IMR-90 (cell line): ENCODE data around the gene ENHO. TPM values are rescaled to one million over a fixed set of nuclear protein-coding genes. Genes with fewer than 3 reads are reported as not detected.

ENCODE experiments used
- ATAC-seq: fragments of 200-7000 bp; cut with Tn5 transposase; 2 replicates; pipeline ENCODE4 v1.9.1; 2020; ENCODE audit warnings: low read depth, mild to moderate bottlenecking, moderate library complexity
- BruUV-seq: library from RNA; stranded (reverse); fragments of 400-500 nt; replicated peaks from 2 replicates; lab custom pipeline; 2021; lab: Mats Ljungman, UMichigan
- CTCF ChIA-PET: fragments of 300-600 bp; formaldehyde crosslinking; extraction: SDS; loops from one replicate; lab custom pipeline; 2021; ENCODE audit warnings: antibody characterized with exemption; lab: Yijun Ruan, JAX
- POLR2A ChIA-PET: fragments of 300-600 bp; sonication (Branson Sonifier 250); formaldehyde crosslinking; loops from one replicate; lab custom pipeline; 2022; ENCODE audit warnings: antibody characterized with exemption; ENCODE audit not compliant: unreplicated experiment; lab: Charles Lee
- DNase-seq: peaks from one replicate; pipeline ENCODE4 v3.0.0; 2013
- H2AFZ ChIP-seq: replicated peaks from 2 replicates; pipeline ENCODE3; 2013; ENCODE audit warnings: low read length, mild to moderate bottlenecking; ENCODE audit not compliant: poor library complexity
- H2AK5ac ChIP-seq: 2 replicates; pipeline ENCODE4 v1.6.1; 2013; ENCODE audit warnings: low read depth, low read length, inconsistent platforms
- H2AK9ac ChIP-seq: replicated peaks from 2 replicates; pipeline ENCODE3; 2013; ENCODE audit warnings: mild to moderate bottlenecking, low read depth, low read length, moderate library complexity; ENCODE audit not compliant: poor library complexity
- H2BK120ac ChIP-seq: 2 replicates; pipeline ENCODE4 v1.6.1; 2013; ENCODE audit warnings: low read depth, low read length, inconsistent platforms
- H2BK15ac ChIP-seq: 3 replicates; pipeline ENCODE4 v1.6.1; 2013; ENCODE audit warnings: low read depth, low read length, inconsistent platforms
- H2BK20ac ChIP-seq: 2 replicates; pipeline ENCODE4 v1.6.1; 2013; ENCODE audit warnings: low read depth, mild to moderate bottlenecking, inconsistent platforms, low read length, moderate library complexity
- H2BK5ac ChIP-seq: 2 replicates; pipeline ENCODE4 v1.6.1; 2013; ENCODE audit warnings: mild to moderate bottlenecking, low read depth, low read length, inconsistent platforms; ENCODE audit not compliant: poor library complexity, severe bottlenecking
- H3K14ac ChIP-seq: replicated peaks from 2 replicates; pipeline ENCODE4 v1.6.1; 2013; ENCODE audit warnings: low read depth, low read length, inconsistent platforms
- H3K18ac ChIP-seq: 2 replicates; pipeline ENCODE4 v1.6.1; 2013; ENCODE audit warnings: low read depth, low read length, control low read depth
- H3K23ac ChIP-seq: 2 replicates; pipeline ENCODE4 v1.6.1; 2013; ENCODE audit warnings: low read depth, low read length, inconsistent platforms
- H3K27ac ChIP-seq: 2 replicates; pipeline ENCODE4 v1.5.1; 2013; ENCODE audit warnings: mild to moderate bottlenecking, control low read depth, low read length; ENCODE audit not compliant: insufficient read depth
- H3K27me3 ChIP-seq: 2 replicates; pipeline ENCODE4 v1.6.1; 2013; ENCODE audit warnings: low read length; ENCODE audit not compliant: control insufficient read depth, insufficient read depth
- H3K36me3 ChIP-seq: 2 replicates; pipeline ENCODE4 v1.6.1; 2013; ENCODE audit warnings: low read length, mixed read lengths; ENCODE audit not compliant: control insufficient read depth, insufficient read depth
- H3K4ac ChIP-seq: 2 replicates; pipeline ENCODE4 v1.6.1; 2013; ENCODE audit warnings: low read depth, low read length, inconsistent platforms
- H3K4me1 ChIP-seq: 2 replicates; pipeline ENCODE4 v1.6.1; 2013; ENCODE audit warnings: low read length, mixed read lengths; ENCODE audit not compliant: control insufficient read depth, insufficient read depth
- H3K4me2 ChIP-seq: 2 replicates; pipeline ENCODE4 v1.6.1; 2013; ENCODE audit warnings: low read depth, mild to moderate bottlenecking, control low read depth, low read length, moderate library complexity
- H3K4me3 ChIP-seq: 2 replicates; pipeline ENCODE4 v1.5.1; 2013; ENCODE audit warnings: low read depth, mild to moderate bottlenecking, control low read depth, low read length, moderate library complexity; ENCODE audit not compliant: insufficient read depth
- H3K56ac ChIP-seq: 2 replicates; pipeline ENCODE4 v1.6.1; 2013; ENCODE audit warnings: low read length, inconsistent platforms; ENCODE audit not compliant: insufficient read depth; ENCODE audit errors: extremely low read depth
- H3K79me1 ChIP-seq, 2 experiments: 2 replicates each; pipeline ENCODE4 v1.6.1; 2013; ENCODE audit warnings: low read length in 2 of 2, inconsistent platforms in 1 of 2, low read depth in 1 of 2
- H3K9ac ChIP-seq: 2 replicates; pipeline ENCODE4 v1.6.1; 2013; ENCODE audit warnings: low read depth, low read length, control low read depth
- H3K9me1 ChIP-seq: 2 replicates; pipeline ENCODE4 v1.6.1; 2013; ENCODE audit warnings: low read length, inconsistent platforms; ENCODE audit not compliant: insufficient read depth
- H3K9me3 ChIP-seq: 2 replicates; pipeline ENCODE4 v1.6.1; 2013; ENCODE audit warnings: low read length; ENCODE audit not compliant: control insufficient read depth, insufficient read depth
- H4K20me1 ChIP-seq: 2 replicates; pipeline ENCODE4 v1.6.1; 2013; ENCODE audit warnings: low read length, inconsistent platforms; ENCODE audit not compliant: insufficient read depth
- H4K5ac ChIP-seq: 2 replicates; pipeline ENCODE4 v1.6.1; 2013; ENCODE audit warnings: mild to moderate bottlenecking, low read depth, low read length, control low read depth
- H4K8ac ChIP-seq, 2 experiments: 2 replicates each; pipeline ENCODE4 v1.6.1; 2013; ENCODE audit warnings: low read depth in 2 of 2, low read length in 2 of 2, control low read depth in 1 of 2, inconsistent platforms in 1 of 2
- H4K91ac ChIP-seq: 2 replicates; pipeline ENCODE4 v1.6.1; 2013; ENCODE audit warnings: low read depth, low read length, inconsistent platforms; ENCODE audit not compliant: insufficient read depth
- BHLHE40 ChIP-seq: fragments of 150-350 bp; IDR thresholded peaks from 2 replicates; pipeline ENCODE4 v1.6.1; 2016; ENCODE audit warnings: mild to moderate bottlenecking, low read depth, low read length
- CEBPB ChIP-seq: IDR thresholded peaks from 2 replicates; pipeline ENCODE4 v1.6.1; 2012; ENCODE audit warnings: low read depth, low read length, improper control_type of control experiment
- CHD1 ChIP-seq: IDR thresholded peaks from 2 replicates; pipeline ENCODE4 v1.6.1; 2012; ENCODE audit warnings: low read depth, low read length, improper control_type of control experiment
- CTCF ChIP-seq: conservative IDR thresholded peaks from 2 replicates; pipeline ENCODE4 v1.5.1; 2012; ENCODE audit warnings: mild to moderate bottlenecking, low read depth, low read length, improper control_type of control experiment
- ELK1 ChIP-seq: fragments of 150-350 bp; IDR thresholded peaks from 2 replicates; pipeline ENCODE4 v1.6.1; 2016; ENCODE audit warnings: low read depth, mild to moderate bottlenecking, low read length, moderate library complexity, borderline replicate concordance
- FOS ChIP-seq: fragments of 150-350 bp; IDR thresholded peaks from 2 replicates; pipeline ENCODE4 v1.6.1; 2016; ENCODE audit warnings: low read depth, low read length
- MAFK ChIP-seq: IDR thresholded peaks from 2 replicates; pipeline ENCODE4 v1.6.1; 2012; ENCODE audit warnings: low read depth, low read length, improper control_type of control experiment
- MAZ ChIP-seq: IDR thresholded peaks from 2 replicates; pipeline ENCODE4 v1.6.1; 2012; ENCODE audit warnings: low read depth, mild to moderate bottlenecking, low read length, improper control_type of control experiment, moderate library complexity, borderline replicate concordance
- MXI1 ChIP-seq: IDR thresholded peaks from 2 replicates; pipeline ENCODE4 v1.6.1; 2012; ENCODE audit warnings: low read depth, mild to moderate bottlenecking, low read length, moderate library complexity, borderline replicate concordance
- POLR2A ChIP-seq: IDR thresholded peaks from 2 replicates; pipeline ENCODE4 v1.6.1; 2012; ENCODE audit warnings: mild to moderate bottlenecking, low read depth, low read length
- RAD21 ChIP-seq: IDR thresholded peaks from 2 replicates; pipeline ENCODE4 v1.6.1; 2012; ENCODE audit warnings: low read length, improper control_type of control experiment
- RCOR1 ChIP-seq: IDR thresholded peaks from 2 replicates; pipeline ENCODE4 v1.6.1; 2012; ENCODE audit warnings: mild to moderate bottlenecking, low read length, improper control_type of control experiment; ENCODE audit not compliant: insufficient replicate concordance
- RFX5 ChIP-seq: IDR thresholded peaks from 2 replicates; pipeline ENCODE4 v1.8.0; 2012; ENCODE audit warnings: low read depth, mild to moderate bottlenecking, low read length, moderate library complexity
- SMC3 ChIP-seq: fragments of 150-350 bp; IDR thresholded peaks from 2 replicates; pipeline ENCODE4 v1.6.1; 2016; ENCODE audit warnings: low read depth, mild to moderate bottlenecking, antibody characterized with exemption, low read length, moderate library complexity
- USF2 ChIP-seq: fragments of 150-350 bp; IDR thresholded peaks from 2 replicates; pipeline ENCODE4 v1.6.1; 2017; ENCODE audit warnings: mild to moderate bottlenecking, antibody characterized with exemption, low read length, low read depth
- WGBS, 2 experiments: methylation state at CpG; one replicate each; pipeline versions ENCODE4 v1.1.5 to v1.1.7; 2013; ENCODE audit warnings: missing lambda C conversion rate in 2 of 2; ENCODE audit not compliant: insufficient read length in 1 of 2; ENCODE audit errors: extremely low coverage in 2 of 2; 5-methylcytosine and 5-hydroxymethylcytosine counted together
- dilution Hi-C: fragments of 300-500 bp; cut with HindIII; formaldehyde crosslinking; loops from one replicate; pipeline ENCODE4 v1.14.3; 2018; ENCODE audit warnings: low sequenced_read_pairs; ENCODE audit not compliant: unreplicated experiment
- in situ Hi-C: fragments of 300-500 bp; cut with MboI; formaldehyde crosslinking; loops from 3 replicates; pipeline ENCODE4 v1.14.3; 2019; ENCODE audit warnings: low sequenced_read_pairs, inconsistent platforms, mixed read lengths
- intact Hi-C: fragments of 100-400 bp; cut with micrococcal nuclease; formaldehyde crosslinking; loops from 2 replicates; pipeline ENCODE4 v1.10.0; 2022
- polyA plus RNA-seq, 3 experiments: library from polyadenylated mRNA; depleted of rRNA; stranded (reverse); fragments of >200 nt; gene quantifications; 2 replicates each; pipeline ENCODE4 v1.2.3, GENCODE V29; 2012; ENCODE audit warnings: low replicate concordance in 1 of 3
- total RNA-seq: library from RNA; depleted of rRNA; stranded (reverse); fragments of >200 nt; gene quantifications from 2 replicates; pipeline ENCODE4 v1.2.3, GENCODE V29; 2012

Gene ENHO
- total and polyA plus RNA-seq, 2 of the 4 experiments (the other 2 are of a cell fraction): not detected

- Histone ChIP-seq H2BK15ac (no peak overlapping the region), H2AK5ac (no peak overlapping the region), H2AK9ac (no peak overlapping the region), H2BK120ac (no peak overlapping the region), H2BK20ac (no peak overlapping the region), H3K36me3 (no peaks in the 10 kb centered on the region), H3K4ac (no peak overlapping the region), H3K56ac (no peak overlapping the region), H3K4me3 (no peak overlapping the region), H2BK5ac (no peak overlapping the region), H3K4me1 (peaks cover 6% of the 10 kb centered on the region; the same call in 1 of the 2 replicates), H3K14ac (no peak overlapping the region), H3K27me3 (peaks cover 65% of the 10 kb centered on the region), H4K5ac (no peak overlapping the region), H4K8ac (no peak overlapping the region), H3K9me3 (peaks cover 3% of the 10 kb centered on the region; the same call in 1 of the 2 replicates), H4K91ac (no peak overlapping the region), H2AFZ (no peak overlapping the region), H4K20me1 (no peaks in the 10 kb centered on the region), H3K79me1 (no peaks in the 10 kb centered on the region), H3K9me1 (no peaks in the 10 kb centered on the region), H3K4me2 (no peak overlapping the region), H3K23ac (no peak overlapping the region), H3K9ac (no peak overlapping the region), H3K27ac (no peak overlapping the region), H3K18ac (no peak overlapping the region)
- in situ Hi-C loops (no loop called here), intact Hi-C loops (no loop called here), dilution Hi-C loops (no loop called here)
- ChIA-PET POLR2A (no interaction called here), CTCF (no interaction called here)
- ATAC-seq (no peak), DNase-seq (no peak)
- 82% methylated on average over 9 of the region's 16 CpGs; no CpG with 5 or more reads in 1 of the 2 experiments for WGBS, 2 experiments
- TF ChIP-seq MXI1 (no peak), ELK1 (no peak), CTCF (no peak), USF2 (no peak), FOS (no peak), CHD1 (no peak), SMC3 (no peak), POLR2A (no peak), MAFK (no peak), RCOR1 (no peak), BHLHE40 (no peak), RFX5 (no peak), CEBPB (no peak), MAZ (no peak), RAD21 (no peak)
- BruUV-seq: no TSS peak
Measured at GRCh38 chr9:34564617-34565016, 41.8 kb upstream of the ENHO start.
